BE2C (cell line): ENCODE results near the gene HORMAD2.

ENCODE experiments used
- DNase-seq: peaks from one replicate; pipeline ENCODE4 v3.0.0-alpha.2; 2020
- H3K27me3 ChIP-seq: fragments of 250-450 bp; sonication (Bioruptor Pico); 2 replicates; pipeline ENCODE4 v1.5.1; 2020; ENCODE audit warnings: mild to moderate bottlenecking
- H3K36me3 ChIP-seq: fragments of 250-450 bp; sonication (Bioruptor Pico); 2 replicates; pipeline ENCODE4 v1.5.1; 2020; ENCODE audit warnings: mild to moderate bottlenecking
- H3K4me1 ChIP-seq: fragments of 250-450 bp; sonication (Bioruptor Pico); 2 replicates; pipeline ENCODE4 v1.5.1; 2020
- H3K4me3 ChIP-seq: 2 replicates; pipeline ENCODE4 v1.5.1; 2011; ENCODE audit warnings: low read depth, low read length
- H3K9me3 ChIP-seq: fragments of 250-450 bp; sonication (Bioruptor Pico); 2 replicates; pipeline ENCODE4 v1.5.1; 2020
- CTCF ChIP-seq: IDR thresholded peaks from 2 replicates; pipeline ENCODE4 v1.5.1; 2012; ENCODE audit warnings: mild to moderate bottlenecking, low read depth, low read length

Gene HORMAD2

DNA sequence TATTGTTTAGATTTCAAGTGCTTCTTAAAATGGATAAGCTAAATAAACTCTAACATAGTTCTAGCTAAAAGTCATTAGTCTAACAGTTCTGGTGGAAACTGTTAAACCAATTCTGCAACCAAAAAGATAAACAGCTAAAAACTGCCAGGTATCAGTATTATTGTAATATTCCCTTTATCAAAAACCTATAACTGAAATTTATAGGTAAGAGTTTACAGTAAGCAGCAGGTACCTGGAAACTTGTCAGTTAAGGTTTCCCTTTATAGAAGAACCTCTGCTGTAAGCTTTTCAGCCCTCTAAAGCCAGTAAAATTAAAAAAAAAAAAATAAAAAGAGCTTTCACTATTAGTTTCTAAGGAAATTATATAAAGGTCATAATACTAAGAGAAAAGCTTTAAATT lies 105.3 kb downstream of the HORMAD2 start:
- Histone ChIP-seq H3K27me3 (no peaks in the 10 kb centered on the region), H3K4me1 (no peaks in the 10 kb centered on the region; the same call in 1 of the 2 replicates), H3K4me3 (no peak overlapping the region), H3K9me3 (no peaks in the 10 kb centered on the region), H3K36me3 (no peaks in the 10 kb centered on the region)
- no peak for TF ChIP-seq CTCF
- no peak for DNase-seq

GRCh38 chr22:30186041-30186440 lies 105.8 kb downstream of the HORMAD2 start:
- H3K4me3 ChIP-seq: no peak overlapping the region
- DNase-seq: no peak
- no peaks in the 10 kb centered on the region for H3K27me3 ChIP-seq
- H3K36me3 ChIP-seq: no peaks in the 10 kb centered on the region
- no peaks in the 10 kb centered on the region for H3K9me3 ChIP-seq
- TF ChIP-seq CTCF: no peak
- no peaks in the 10 kb centered on the region; the same call in 1 of the 2 replicates for H3K4me1 ChIP-seq

GRCh38 chr22:30186510-30186909 lies 106.2 kb downstream of the HORMAD2 start:
- no peaks in the 10 kb centered on the region for H3K27me3 ChIP-seq
- H3K4me1 ChIP-seq: no peaks in the 10 kb centered on the region; the same call in 1 of the 2 replicates
- DNase-seq: no peak
- TF ChIP-seq CTCF: no peak
- no peaks in the 10 kb centered on the region for H3K36me3 ChIP-seq
- no peaks in the 10 kb centered on the region for H3K9me3 ChIP-seq
- no peak overlapping the region for H3K4me3 ChIP-seq

DNA sequence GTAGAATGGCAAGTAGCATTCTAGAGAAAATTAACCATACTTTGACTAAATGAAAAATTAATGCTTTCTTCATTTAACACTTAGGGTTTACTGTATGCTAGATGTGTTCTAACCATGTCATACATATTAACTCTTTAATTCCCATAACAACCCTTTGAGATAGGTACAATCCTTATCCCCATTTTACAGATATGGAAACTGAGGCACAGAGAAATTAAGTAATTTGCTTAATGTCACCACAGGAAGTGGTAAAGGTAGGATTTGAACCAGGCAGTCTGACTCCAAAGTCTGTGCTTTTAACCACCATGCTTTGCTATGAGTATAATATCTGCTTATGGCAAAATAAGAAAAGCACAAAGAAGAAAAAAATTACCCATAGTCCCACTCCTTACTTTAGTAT lies 106.8 kb downstream of the HORMAD2 start:
- no peak for TF ChIP-seq CTCF
- H3K36me3 ChIP-seq: no peaks in the 10 kb centered on the region
- H3K4me3 ChIP-seq: no peak overlapping the region
- no peak for DNase-seq
- H3K4me1 ChIP-seq: no peaks in the 10 kb centered on the region; the same call in 1 of the 2 replicates
- H3K27me3 ChIP-seq: no peaks in the 10 kb centered on the region
- no peaks in the 10 kb centered on the region for H3K9me3 ChIP-seq

DNA sequence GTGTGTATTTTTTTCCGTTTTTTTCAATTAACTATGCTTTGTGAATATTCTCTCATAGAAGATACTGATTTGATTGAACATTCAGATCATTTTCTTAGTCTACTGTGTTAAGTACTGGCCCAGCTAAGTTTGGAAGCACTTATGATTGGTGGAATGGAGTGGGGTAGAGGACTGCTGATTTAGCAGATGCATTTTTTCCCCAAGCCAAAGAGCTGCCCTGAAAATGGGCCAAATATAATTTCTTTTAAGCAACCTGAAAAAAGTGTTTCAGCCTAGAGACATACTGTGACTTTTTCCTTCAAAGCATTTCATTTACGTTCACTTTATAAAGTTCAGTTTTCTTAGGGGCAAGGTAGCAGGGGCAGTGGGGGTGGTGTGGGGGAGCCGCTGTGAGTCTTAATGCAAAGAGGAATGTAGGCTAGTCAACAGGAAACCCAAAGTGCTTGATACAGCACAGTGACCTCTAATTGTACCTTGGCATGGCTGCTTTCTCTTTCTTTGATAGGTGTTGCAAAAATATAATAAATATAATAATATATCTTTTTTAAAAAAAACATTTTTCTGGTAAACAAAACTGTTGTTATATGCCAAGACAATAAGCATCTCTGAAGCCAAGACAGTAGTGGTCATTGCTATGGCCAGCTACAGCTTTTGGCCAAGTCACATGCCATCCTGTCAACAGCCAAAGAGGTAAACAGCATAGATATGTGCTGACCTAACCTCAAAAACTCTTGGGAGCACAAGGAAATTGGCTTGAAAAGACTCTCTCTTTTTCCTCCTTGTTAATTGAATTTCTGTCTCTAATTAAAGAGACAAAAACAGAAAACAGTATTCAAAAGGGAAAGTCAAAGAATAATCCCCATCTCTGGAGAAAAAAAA lies 107.5 kb downstream of the HORMAD2 start:
- DNase-seq: no peak
- no peaks in the 10 kb centered on the region; the same call in 1 of the 2 replicates for H3K4me1 ChIP-seq
- no peak overlapping the region for H3K4me3 ChIP-seq
- no peaks in the 10 kb centered on the region for H3K27me3 ChIP-seq
- TF ChIP-seq CTCF: no peak
- no peaks in the 10 kb centered on the region for H3K36me3 ChIP-seq
- no peaks in the 10 kb centered on the region for H3K9me3 ChIP-seq

DNA sequence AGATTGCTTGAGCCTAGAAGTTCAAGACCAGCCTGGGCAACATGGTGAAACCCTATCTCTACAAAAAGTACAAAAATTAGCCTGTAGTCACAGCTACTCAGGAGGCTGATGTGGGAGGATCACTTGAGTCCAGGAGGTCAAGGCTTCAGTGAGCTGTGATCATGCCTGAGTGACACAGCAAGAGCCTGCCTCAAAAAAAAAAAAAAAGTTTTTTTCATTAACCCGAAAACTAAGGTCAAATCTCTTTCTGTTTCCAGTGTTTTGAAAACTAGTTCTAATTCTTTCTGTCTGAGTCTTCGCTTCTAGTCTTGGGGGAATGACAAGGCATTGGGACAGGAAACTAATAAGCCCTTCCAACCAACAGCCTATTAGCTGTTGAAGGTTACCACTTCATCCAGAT lies 108.6 kb downstream of the HORMAD2 start:
- Histone ChIP-seq H3K4me1 (no peaks in the 10 kb centered on the region; the same call in 1 of the 2 replicates), H3K9me3 (no peaks in the 10 kb centered on the region), H3K4me3 (no peak overlapping the region), H3K36me3 (no peaks in the 10 kb centered on the region), H3K27me3 (no peaks in the 10 kb centered on the region)
- no peak for DNase-seq
- no peak for TF ChIP-seq CTCF
